HG03565 (cell line): ENCODE results near the gene ZNF32.

Experiments
- ATAC-seq: cut with Tn5 transposase; IDR thresholded peaks from one replicate; pipeline ENCODE4 v1.9.1; 2021; ENCODE audit warnings: mild to moderate bottlenecking, moderate library complexity; ENCODE audit not compliant: unreplicated experiment

Gene ZNF32

GRCh38 chr10:43681220-43681619 is 32.5 kb upstream of the ZNF32 start:
- no peak for ATAC-seq

GRCh38 chr10:43680035-43680434 is 31.4 kb upstream of the ZNF32 start:
- no peak for ATAC-seq

GRCh38 chr10:43679509-43679908 is 30.8 kb upstream of the ZNF32 start:
- ATAC-seq: no peak

GRCh38 chr10:43678654-43679053 is 30.0 kb upstream of the ZNF32 start:
- no peak for ATAC-seq

- no peak for ATAC-seq
Measured at GRCh38 chr10:43676901-43677300, 28.2 kb upstream of the ZNF32 start.

GRCh38 chr10:43676331-43676730 is 27.6 kb upstream of the ZNF32 start:
- ATAC-seq: no peak

- no peak for ATAC-seq
Measured at GRCh38 chr10:43674553-43675210, 26.0 kb upstream of the ZNF32 start.

- ATAC-seq: no peak
Measured at GRCh38 chr10:43673471-43673870, 24.8 kb upstream of the ZNF32 start.

GRCh38 chr10:43671659-43672531 is 23.2 kb upstream of the ZNF32 start:
- peak; percentile 70 for ATAC-seq

- ATAC-seq: no peak
Measured at GRCh38 chr10:43669386-43669785, 20.7 kb upstream of the ZNF32 start.

GRCh38 chr10:43667761-43668386 is 19.2 kb upstream of the ZNF32 start:
- ATAC-seq: no peak

GRCh38 chr10:43667317-43667731 is 18.6 kb upstream of the ZNF32 start:
- ATAC-seq: no peak

GRCh38 chr10:43666552-43666951 is 17.9 kb upstream of the ZNF32 start:
- ATAC-seq: no peak

GRCh38 chr10:43665054-43665453 is 16.4 kb upstream of the ZNF32 start:
- ATAC-seq: no peak

GRCh38 chr10:43658227-43658626 is 9.5 kb upstream of the ZNF32 start:
- ATAC-seq: no peak

GRCh38 chr10:43655311-43655710 is 6.6 kb upstream of the ZNF32 start:
- no peak for ATAC-seq

GRCh38 chr10:43653746-43654145 is 5.1 kb upstream of the ZNF32 start:
- ATAC-seq: no peak

GRCh38 chr10:43649185-43649523 is 473 bp upstream of the ZNF32 start:
- ATAC-seq: no peak

- ATAC-seq: peak; percentile 1
Measured at GRCh38 chr10:43648095-43648397, 635 bp downstream of the ZNF32 start.

GRCh38 chr10:43647576-43647975 is 1.1 kb downstream of the ZNF32 start:
- ATAC-seq: no peak

- ATAC-seq: no peak
Measured at GRCh38 chr10:43645866-43646265, 2.8 kb downstream of the ZNF32 start.

GRCh38 chr10:43644252-43644651 is 4.4 kb downstream of the ZNF32 start:
- ATAC-seq: no peak
